Non-pigmented ciliary epithelial cell (primary cell): ENCODE data around the gene CACNA2D4.

Experiments used
- DNase-seq: peaks from one replicate; pipeline ENCODE4 v3.0.0-alpha.2; 2010; ENCODE audit warnings: low read depth

Gene CACNA2D4

DNA sequence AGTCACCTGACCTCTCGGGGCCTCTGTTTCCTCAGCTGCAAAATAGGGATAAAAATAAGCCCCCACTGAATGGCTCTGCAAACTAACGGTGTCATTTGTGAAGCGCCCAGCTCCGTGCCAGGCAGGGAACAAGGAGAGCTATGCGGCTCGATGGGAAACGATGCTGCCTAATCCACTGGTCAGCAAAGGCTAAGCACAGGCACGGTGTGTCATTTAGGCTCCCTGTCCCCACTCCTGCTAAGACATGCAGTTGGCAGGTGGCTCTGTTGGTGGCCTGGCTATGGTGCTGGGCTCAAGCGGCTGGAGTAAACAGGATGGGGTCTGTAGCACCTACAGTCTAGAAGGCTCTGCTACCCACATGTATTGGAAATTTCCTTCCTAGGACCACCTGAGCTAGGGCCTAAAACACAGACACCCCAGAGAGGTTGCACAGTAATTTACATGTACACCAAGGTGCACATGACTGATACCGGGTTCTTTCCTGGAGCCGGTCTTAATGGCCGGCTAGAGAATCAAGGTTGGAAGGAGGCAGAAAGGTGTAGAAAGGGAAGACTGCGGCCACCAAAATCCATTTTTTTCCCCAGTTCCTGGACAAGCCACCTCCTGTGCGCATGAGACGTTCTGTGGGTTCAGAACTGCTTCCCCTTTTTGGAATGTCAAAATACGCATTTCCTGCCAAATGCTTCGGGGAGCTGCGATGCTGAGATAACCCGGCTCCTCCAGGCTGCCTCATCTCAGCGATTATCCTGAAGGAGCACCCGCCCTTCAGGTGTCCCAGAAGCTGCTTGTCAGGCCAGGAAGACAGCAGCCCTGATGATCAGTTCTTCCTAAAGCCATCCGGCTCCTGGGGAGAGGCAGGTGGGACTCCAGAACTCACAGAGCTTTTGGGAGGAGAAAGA is 1.0 kb downstream of the CACNA2D4 start:
- DNase-seq: no peak

DNA sequence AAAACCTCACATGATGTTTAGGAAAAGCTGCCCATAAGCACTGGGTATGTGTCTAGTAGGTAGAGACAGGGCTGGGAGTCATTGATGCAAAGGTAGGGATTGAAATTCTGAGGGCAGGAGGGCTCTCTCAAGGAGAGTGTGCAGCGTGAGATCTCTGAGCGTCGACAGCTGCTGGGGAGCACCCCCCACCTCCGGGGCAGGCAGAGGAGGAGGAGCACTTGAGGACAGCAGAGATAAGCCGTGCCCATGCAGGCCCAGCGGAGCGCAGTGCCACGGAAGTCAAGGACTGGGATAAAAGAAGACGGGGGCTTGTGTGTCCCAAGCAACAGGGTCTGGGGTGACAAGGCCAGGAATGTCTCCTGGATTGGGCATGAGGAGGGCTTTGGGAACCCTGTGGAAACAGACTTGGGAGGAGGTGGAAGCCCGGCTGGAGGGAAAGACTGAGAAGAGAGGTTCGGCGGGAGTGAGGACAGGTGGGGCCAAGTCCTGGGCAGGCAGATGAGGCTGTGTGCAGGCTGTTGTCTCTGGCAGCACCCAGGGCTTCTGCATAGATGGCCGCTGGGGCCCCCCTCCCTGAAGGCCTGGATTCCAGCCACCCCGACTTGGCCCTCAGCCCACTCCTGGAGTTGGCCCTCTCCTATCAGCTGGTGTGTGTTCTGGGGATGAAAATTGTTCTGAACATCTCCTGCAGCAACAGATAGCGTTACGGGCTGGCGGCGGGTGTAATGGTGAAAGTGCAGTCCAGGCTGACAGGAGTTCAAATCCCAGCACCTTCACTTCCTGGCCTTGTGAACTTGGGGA is 1.9 kb downstream of the CACNA2D4 start:
- DNase-seq: no peak

DNA sequence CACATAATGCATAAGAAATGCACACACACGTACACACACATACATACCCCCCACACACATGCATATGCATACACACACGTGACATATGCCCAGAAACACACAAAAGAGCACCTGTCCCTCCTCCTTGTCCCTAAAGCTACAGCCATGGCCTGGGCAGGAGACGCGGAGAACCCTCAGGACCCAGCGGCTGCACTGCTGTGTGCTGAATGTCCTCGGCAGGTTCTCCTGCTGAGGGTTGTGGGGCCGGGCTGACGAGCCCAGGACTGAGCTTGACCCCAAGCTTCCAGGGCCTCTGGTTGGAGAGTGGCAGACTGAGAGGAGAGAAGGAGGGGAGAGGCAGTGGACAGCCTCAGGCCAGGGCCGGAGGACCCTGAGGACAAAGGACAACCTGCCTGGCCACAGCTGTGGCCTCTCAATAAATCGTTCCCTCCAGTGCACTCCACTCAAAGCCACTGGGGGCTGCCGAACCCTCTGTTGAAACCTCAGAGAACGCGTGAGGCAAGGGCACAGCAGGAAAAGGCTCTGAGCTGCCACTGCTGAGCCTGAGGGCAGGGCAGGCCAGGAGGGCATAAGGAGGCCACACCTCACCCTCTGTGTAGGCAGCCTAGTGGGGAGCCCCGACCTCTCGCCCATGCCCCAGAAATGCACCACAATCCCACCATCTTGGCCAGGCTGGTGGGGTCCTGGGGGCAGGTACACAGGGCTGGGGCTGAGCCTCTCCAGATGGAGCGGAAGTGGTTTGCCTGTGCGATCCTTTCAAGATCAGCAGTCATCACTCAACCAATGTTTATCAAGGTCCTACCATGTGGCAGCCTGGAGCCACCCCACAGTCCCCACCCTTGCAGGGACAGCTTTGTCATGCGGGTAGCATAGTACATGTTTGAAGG is 3.1 kb downstream of the CACNA2D4 start:
- no peak for DNase-seq

DNA sequence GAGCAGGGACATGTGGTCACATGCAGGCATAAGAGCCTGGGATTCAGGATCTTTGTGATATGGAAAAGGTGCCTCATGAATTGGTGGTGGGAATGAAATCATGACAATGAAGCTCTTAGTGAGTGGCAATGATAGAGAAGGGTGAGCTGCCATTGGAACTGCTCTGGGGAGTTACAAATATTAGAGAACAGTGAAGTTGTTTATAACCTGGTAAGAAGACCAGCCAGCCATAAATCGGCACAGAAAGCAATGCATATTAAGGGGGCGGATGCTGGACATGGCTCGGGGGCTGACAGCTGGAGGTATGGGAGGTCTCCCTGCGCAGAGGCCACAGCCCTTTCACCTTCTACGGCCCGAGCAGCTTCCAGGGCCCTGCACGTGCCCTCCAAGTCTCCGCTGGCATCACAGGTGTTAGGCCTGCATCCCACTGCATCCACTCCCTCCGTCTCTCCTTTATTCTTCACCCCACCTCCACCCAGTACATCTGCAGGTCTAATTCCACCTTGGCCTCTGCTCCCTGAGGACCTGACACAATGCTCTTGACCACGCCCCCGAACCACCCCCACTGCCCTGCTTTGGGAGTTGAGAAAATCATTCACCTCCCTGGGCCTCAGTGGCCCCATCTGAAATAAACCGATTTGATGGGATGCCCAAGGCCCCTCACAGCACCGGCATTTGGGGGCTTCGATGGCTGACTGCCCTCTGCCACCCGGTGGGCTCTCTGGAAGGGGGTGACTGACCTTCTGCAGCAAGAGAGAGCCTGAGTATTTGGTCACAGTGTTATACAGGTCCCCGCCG is 4.1 kb downstream of the CACNA2D4 start:
- DNase-seq: no peak

DNA sequence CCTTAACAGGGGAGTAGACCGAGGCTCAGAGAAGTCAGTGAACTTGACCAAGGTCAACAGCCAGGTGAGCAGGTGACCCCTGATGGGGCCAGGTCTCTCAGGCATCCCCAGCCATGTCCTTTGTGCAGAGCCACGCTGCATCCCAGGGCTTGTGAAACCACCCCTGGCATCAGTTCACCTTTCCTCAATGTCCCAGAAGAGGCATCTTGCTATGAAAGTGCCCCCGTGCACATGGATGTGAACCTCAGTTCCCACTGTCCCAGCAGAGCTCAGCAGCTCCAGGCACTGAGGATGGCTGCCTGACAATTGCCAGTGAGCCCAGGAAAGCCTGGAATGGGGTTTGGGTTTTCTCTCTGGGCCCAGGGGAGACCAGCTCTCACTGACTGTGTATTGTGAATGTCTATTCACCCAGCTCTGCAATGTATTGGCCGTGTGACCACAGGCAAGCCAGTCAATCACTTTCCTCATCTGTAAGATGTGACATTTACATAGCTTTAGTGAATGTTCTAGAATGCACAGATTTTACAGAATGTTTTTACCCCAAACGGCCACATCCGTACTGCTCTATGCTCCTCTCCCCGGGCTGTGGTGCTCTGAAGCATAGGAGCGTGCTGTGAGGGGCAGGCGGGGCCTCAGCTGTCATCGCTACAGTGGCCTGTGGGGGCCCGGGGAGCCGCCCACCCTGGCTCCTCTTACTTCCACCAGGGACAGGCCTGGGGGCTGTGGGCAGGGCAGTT is 4.9 kb downstream of the CACNA2D4 start:
- DNase-seq: no peak

DNA sequence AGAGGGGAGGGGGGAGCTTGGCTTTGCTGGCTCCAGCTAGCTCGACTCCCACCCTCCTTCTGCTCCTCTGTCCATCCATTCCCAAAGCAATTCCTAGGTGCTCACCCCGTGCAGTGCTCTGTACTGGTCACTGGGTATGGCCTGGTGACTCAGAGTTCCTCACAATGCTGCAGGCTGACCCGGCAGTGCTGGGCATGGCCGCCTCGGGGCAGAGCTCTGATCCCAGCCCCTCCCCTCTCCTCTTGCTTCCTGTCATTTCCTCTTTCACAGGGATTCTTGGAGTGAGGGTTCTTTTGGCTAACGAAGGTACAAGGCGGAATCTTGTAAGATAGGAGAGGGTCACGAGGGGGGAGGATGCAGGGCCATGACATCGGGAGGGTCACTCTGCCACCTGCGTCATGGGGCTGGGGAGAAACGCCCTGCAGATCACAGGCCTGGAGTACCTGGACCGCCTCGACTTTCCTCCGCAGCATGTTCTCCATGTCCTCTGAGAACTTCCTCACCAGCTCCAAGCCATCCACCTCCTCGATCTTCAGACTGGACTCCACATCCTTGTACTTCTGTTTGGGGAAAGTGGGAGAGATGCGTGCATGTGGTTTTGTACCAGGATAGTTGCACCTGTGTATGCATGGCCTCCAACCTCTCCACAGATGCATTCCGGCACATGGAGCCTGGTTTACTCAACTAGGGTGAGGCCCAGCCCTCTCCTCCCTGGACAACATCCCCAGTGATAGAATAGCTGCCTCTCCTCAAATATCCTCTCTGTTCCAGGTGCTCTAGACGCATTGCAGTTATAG is 5.7 kb downstream of the CACNA2D4 start:
- no peak for DNase-seq

DNA sequence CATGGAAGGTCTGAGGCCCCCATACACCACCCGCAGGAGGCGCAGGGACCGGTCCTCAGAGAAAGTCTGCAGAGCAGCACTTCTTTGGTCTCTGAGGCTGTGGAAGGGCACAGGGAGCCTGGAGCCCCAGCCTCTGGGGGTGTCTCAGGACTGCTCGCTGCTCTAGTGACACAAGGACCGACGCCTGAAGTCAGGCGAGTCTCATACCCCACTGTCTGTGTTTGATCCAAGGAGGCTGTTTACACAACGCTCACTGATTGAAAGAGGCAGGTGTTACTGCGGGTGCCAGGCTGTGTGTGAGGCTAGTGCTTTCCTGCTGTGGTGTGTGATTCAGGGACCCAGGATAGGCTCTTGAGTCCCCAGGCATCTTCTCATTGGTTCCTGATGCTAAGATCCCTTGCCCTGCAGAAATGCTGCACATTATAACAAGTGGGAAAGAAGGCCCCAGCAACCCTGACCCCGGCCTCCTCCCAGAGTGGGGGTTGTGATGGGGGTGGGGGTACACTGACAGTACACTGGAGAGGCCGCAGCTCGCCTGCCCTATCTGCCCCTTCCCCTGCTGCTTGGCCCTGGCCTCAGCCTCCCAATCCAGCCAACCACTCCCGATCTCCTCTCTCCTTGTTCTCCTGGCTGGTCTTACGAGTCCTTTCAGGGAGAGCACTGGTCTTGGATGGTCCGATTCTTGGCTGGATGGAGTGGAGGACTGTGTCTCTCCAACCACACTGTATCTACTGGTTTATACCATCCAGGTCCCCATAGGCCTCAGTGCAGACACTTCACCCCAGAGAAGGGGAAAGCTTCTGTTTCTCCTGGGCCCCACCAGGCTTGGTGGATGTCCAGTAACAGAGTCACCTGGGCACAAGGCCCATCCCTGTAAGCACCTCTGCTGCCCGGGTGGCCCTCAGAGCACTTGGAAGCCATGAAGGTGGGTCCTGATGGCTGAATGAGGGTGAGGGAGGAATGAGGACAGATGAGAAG is 6.6 kb downstream of the CACNA2D4 start:
- no peak for DNase-seq

DNA sequence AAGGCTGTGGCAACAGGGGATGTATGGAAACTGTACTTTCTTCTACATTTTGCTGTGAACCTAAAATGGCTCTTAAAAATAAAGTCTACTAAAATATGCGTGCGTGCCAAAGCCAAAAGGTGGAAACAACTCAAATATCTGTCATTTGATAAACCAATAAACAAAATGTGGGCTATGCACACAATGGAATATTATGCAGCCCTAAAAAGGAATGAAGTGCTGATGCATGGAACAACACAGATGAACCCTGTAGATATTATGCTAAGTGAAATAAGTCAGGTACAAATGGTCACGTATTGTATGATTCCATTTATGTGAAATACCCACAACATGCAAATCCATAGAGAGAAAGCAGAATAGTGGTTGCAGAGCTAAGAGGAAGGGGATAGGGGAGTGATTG is 8.0 kb downstream of the CACNA2D4 start:
- no peak for DNase-seq

DNA sequence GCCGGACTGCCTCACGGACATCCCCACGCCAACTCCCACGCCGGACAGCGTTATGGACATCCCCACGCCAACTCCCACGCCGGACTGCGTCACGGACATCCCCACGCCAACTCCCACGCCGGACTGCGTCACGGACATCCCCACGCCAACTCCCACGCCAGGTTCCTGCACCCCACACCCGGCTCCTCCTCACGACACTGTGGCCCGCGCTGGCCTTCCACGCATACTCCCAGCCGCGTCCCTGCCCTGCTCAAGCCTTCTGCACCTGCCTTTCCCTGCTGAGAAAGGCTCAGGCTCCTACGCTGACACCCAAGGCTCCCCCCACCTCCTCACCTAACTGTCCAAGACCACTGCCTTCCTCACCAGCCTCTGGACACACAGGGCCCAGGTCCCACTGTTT is 9.7 kb downstream of the CACNA2D4 start:
- DNase-seq: no peak

DNA sequence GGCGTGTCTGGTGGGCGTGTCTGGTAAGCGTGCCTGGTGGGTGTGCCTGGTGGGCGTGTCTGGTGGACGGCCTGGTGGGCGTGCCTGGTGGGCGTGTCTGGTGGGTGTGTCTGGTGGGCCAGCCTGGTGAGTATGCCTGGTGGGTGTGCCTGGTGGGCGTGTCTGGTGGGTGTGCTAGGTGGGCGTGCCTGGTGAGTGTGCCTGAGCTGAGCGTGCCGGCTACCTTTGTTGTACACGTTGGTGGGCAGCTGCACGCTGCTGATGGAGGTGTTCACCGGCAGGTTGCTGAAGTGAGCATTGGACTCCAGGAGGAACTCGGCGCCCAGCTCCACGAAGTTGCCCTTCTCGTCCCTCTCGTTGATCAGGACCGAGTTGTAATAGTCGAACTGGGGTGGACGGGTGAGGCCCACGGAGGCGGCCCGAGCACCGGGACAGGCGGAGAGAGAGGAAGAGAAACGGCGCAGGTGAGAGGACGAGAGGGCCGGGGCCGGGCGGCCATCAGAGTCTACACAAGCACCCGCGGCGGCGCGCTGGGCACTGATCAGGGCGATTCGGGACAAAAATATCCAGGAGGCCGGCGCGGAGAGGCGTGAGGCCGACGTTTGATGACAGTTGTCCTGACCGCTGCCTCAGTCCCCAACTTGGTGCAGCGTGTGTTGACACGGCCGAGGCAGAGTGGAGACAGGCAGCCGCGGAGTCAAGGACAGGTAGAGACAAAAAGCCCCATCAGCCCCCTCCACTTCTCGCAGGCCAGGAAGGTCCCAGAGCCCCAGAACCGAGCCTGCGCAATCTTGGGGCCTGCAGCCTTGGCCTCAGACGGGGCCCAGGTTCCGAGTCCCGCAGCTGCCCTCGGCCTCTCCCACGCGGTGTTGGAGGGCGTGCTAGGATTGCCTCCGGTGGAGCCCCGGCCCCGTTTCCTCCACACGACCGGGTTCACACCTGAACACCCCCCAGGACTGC is 10.5 kb downstream of the CACNA2D4 start:
- no peak for DNase-seq

DNA sequence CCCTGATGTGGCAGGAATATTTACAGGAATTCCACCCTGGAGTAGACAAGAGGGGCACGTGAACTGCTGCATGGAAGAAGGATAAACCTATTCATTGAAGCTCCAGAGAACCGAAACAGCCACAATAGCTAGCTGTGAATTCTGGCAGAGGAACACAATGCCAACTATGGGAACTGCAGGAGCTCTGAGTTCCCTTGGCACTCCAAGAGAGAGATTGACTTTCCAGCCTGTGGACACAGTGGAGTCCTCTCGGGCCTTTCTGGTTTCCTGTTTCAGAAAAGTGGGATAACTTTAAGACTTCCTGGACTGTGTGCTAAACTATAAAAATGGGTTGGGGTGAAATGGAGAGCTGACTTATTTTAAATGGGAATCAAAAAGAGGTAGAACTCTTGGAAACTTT is 11.9 kb downstream of the CACNA2D4 start:
- DNase-seq: no peak

DNA sequence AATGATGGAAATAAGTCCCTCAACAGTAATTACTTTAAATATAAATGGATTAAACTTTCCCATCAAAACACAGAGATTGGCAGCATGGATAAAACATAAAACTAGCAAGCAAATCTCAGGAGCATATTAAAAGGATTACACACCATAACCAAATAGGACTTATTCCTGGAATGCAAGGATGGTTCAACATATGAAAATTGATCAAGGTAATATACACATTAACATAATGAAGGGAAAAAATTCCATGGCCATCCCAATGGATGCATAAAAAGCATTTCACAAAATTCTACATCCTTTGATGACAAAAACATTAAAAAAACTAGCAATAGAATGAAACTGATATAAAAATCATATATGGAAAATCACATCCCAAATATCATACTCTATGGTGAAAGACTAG is 13.6 kb downstream of the CACNA2D4 start:
- DNase-seq: no peak

DNA sequence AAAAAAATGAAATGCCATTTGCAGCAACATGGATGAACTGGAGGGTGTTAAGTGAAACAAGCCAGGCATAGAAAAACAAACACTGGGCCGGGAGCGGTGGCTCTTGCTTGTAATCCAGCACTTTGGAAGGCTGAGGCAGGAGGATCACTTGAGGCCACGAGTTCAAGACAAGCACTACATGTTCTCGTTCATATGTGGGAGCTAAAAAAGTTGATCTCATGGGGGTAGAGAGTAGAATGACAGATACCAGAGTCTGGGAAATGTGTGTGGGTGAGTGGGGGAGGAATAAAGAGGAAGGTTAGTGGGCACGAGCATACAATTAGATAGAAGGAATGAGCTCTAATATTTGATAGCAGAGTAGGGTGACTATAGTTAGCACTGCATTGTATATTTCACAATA is 21.5 kb downstream of the CACNA2D4 start:
- DNase-seq: no peak

DNA sequence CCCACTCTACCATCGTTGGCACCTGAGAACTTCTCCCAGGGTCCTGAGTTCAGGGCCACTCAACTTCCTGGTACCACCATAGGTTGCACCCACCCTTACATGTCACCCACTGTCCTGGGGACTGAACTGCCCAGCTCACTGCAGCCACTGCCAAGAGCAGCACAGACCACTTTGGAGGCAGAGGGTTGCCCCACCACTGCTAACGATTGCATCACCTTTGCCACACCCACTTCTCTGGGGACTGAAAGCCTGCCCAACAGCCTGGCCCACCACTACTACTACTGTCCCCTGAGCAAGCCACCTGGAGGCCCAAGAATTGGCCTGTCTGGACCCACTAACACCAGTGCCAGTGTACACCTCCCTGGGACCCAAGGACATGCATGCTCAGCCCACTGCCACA is 27.6 kb downstream of the CACNA2D4 start:
- no peak for DNase-seq

DNA sequence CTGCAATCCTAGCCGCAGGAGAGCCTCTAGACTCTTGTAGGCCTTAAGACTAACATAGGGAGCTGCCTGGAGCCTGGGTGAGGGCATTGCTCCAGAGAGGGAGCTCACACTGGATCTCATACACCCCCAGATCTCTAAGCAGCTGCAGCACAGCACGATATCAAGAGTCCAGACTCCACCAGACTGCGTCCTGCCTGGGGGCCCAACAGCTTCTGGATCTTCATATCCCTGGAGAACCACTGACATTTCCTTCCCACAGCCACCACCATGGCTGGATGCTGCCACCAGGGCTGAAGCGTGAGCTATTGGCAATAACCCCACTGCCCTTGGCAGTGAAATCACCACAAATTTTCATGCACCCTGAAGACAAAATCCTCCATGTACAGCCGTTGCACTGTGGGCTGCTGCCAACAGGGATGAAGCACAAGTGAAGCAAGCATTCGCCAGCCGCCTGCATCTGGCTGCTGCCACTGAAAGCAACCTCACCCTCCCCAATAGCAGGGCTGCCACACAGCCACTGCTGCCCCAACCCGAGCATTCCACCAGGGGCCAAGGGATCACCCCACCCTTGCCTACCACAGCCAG is 28.2 kb downstream of the CACNA2D4 start:
- DNase-seq: no peak

DNA sequence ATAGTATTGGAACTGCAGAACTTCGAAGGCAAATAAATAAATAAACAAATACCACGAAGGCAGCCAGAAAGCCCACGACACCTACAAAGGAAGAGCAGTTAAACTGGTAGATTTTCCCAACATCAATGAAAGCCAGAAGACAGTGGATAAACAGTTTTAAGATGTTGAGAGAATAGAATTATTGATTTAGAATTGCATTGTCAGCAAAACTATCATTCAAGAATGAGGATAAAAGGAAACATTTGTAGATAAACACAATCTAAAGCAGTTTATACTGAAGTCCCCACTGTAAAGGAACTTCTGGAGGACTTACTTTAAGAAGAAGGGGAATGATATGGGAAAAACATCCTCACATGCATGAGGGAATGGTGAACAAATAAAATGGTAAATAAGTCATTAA is 29.5 kb downstream of the CACNA2D4 start:
- DNase-seq: no peak

DNA sequence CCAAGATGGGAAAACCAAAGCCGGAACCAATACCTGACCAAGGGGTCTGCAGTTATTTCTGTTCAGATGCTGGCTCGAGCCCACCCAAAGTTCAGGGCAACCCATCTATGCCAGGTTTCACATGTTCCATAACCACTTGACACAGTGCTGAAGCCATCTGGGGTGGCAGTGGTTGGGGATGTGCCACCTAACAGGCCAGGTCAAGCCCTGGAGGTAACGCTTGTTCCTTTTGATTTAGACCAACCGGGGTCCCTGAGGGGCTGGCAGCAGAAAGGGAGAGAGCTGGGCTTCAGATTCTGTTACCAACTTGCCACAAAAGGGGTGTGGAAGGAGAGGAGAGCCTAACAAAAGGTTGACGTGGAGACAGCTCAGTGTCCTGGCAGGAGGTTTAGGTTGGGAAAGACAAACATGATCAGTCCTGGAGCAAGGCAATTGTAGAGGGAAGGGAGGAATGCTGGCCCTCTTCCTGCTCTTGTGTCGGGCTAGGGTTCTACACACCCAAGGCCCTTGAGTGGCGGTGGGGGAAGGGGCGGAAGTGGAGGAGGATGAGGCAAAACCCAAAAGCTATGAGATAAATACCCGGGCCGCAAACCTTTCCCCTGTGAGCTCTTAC is 31.9 kb downstream of the CACNA2D4 start:
- DNase-seq: no peak
